Upper lobe of left lung (tissue), 6 donors: Measurements from ENCODE around the gene SETDB2. TPM values are rescaled to one million over a fixed set of nuclear protein-coding genes. Genes with fewer than 3 reads are reported as not detected.

Experiments used
- ATAC-seq, 2 donors: fragments of 200-7000 bp; cut with Tn5 transposase; one replicate each; pipeline ENCODE4 v1.9.1; 2022; ENCODE audit warnings: mild to moderate bottlenecking in 2 of 2, moderate library complexity in 2 of 2; ENCODE audit not compliant: low FRiP score in 2 of 2
- DNase-seq, 2 donors: peaks; one replicate each; pipeline ENCODE4 v3.0.0-alpha.2; 2019 to 2020
- H3K27ac ChIP-seq, 4 donors: fragments of 200-600 bp; sonication (generic); one replicate each; pipeline ENCODE4 v1.5.1; 2016 to 2019
- H3K27me3 ChIP-seq, 4 donors: fragments of 200-600 bp; sonication (generic); one replicate each; pipeline ENCODE4 v1.5.1; 2017 to 2019
- H3K36me3 ChIP-seq, 4 donors: fragments of 200-600 bp; sonication (generic); one replicate each; pipeline ENCODE4 v1.5.1; 2016 to 2019
- H3K4me1 ChIP-seq, 4 donors: fragments of 200-600 bp; sonication (generic); one replicate each; pipeline ENCODE4 v1.5.1; 2018 to 2019
- H3K4me3 ChIP-seq, 4 donors: fragments of 200-600 bp; sonication (generic); one replicate each; pipeline ENCODE4 v1.5.1; 2017 to 2019; ENCODE audit warnings: mild to moderate bottlenecking in 2 of 4, moderate library complexity in 1 of 4
- H3K9me3 ChIP-seq, 4 donors: fragments of 200-600 bp; sonication (generic); one replicate each; pipeline ENCODE4 v1.5.1; 2018 to 2019
- EP300 ChIP-seq, 4 donors: sonication (generic); formaldehyde crosslinking; IDR thresholded peaks; one replicate each; pipeline ENCODE4 v1.5.1; 2017; ENCODE audit warnings: antibody characterized with exemption in 4 of 4, control low read depth in 2 of 4
- POLR2A ChIP-seq, 4 donors: fragments of 450-650 bp; IDR thresholded peaks; one replicate each; pipeline ENCODE4 v1.5.1; 2016 to 2017; ENCODE audit warnings: antibody characterized with exemption in 4 of 4, mild to moderate bottlenecking in 2 of 4
- POLR2AphosphoS5 ChIP-seq, 2 donors: sonication (generic); formaldehyde crosslinking; IDR thresholded peaks; one replicate each; pipeline ENCODE4 v1.5.1; 2017; ENCODE audit warnings: antibody characterized with exemption in 2 of 2
- WGBS, 2 donors: methylation state at CpG; one replicate each; pipeline ENCODE4 v1.1.5; 2017 to 2018; 5-methylcytosine and 5-hydroxymethylcytosine counted together
- total RNA-seq, 6 donors: library from RNA; depleted of rRNA in 4 of 6; stranded (reverse); fragments of >200 nt in 4 of 6; gene quantifications; one replicate each; pipeline versions ENCODE4 v1.1.0 to v1.2.1, GENCODE V29; 2016 to 2021
- TF ChIP-seq, protein P1 (sequence below), 6 experiments: fragments of 450-650 bp in 4 of 6; fragments of 200-600 bp in 2 of 6; sonication (generic) in 2 of 6; IDR thresholded peaks; one replicate each; pipeline ENCODE4 v1.5.1; 2016 to 2019; ENCODE audit warnings: antibody characterized with exemption in 6 of 6
- donor health status: DM: no; HTN: no; CAD: no; lungs with moderate emphysema.
- donor health status: DM: no; HTN: yes; CAD: no; lungs with severe emphysema.

Gene SETDB2
- total RNA-seq, 6 donors from 2014 or later: 5.0 to 17.8 (median 14.1) TPM

DNA sequence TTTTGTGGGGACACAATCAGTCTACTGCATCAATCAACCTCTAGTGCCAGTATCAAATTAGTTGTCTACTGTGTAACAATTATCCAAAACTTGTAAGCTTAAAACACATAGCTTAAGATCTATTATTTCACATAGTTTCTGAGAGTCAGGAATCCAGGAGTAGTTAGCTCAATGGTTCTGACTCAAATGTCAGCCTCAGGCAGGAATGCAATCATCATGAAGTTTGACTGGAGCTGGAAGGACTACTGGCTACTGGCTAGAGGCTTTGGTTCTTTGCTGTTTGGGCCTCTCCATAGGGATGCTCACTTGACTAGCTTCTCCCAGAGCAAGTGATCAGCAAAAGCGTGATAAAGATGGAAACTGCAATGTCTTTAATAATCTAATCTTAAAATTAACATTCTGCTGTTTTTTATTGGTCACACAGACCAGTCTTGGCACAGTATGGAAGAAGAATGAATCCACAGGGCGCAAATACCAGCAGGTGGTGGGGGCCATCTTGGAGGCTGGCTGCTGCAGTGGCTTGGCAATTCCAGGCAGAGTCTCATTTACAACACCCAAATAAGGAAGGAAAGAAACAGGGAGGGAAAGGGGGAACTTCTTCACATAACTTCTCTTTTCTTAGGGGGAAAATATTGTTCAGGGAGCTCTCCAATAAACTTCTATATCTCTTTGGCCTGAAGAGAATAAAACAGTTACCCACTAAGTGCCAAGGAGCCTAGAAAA is 15.9 kb upstream of the SETDB2 start:
- ATAC-seq (peak in 1 of 2 donors; percentile 36), DNase-seq (no peak)
- Histone ChIP-seq H3K36me3 (peaks cover 0 to 5% (median 0%) of the 10 kb centered on the region in 4 donors), H3K4me1 (no peaks in the 10 kb centered on the region), H3K9me3 (no peaks in the 10 kb centered on the region), H3K27ac (no peak overlapping the region), H3K27me3 (no peaks in the 10 kb centered on the region), H3K4me3 (no peak overlapping the region)
- WGBS, 2 donors: 86 to 93% methylated on average over 2 of the region's 2 CpGs
- TF ChIP-seq POLR2AphosphoS5 (IDR thresholded peaks at IDR 0.05) (no peak), POLR2A (IDR thresholded peaks at IDR 0.05) (no peak), EP300 (IDR thresholded peaks at IDR 0.05) (no peak)
- TF ChIP-seq, protein P1, sequence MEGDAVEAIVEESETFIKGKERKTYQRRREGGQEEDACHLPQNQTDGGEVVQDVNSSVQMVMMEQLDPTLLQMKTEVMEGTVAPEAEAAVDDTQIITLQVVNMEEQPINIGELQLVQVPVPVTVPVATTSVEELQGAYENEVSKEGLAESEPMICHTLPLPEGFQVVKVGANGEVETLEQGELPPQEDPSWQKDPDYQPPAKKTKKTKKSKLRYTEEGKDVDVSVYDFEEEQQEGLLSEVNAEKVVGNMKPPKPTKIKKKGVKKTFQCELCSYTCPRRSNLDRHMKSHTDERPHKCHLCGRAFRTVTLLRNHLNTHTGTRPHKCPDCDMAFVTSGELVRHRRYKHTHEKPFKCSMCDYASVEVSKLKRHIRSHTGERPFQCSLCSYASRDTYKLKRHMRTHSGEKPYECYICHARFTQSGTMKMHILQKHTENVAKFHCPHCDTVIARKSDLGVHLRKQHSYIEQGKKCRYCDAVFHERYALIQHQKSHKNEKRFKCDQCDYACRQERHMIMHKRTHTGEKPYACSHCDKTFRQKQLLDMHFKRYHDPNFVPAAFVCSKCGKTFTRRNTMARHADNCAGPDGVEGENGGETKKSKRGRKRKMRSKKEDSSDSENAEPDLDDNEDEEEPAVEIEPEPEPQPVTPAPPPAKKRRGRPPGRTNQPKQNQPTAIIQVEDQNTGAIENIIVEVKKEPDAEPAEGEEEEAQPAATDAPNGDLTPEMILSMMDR (IDR thresholded peaks at IDR 0.05): no peak

DNA sequence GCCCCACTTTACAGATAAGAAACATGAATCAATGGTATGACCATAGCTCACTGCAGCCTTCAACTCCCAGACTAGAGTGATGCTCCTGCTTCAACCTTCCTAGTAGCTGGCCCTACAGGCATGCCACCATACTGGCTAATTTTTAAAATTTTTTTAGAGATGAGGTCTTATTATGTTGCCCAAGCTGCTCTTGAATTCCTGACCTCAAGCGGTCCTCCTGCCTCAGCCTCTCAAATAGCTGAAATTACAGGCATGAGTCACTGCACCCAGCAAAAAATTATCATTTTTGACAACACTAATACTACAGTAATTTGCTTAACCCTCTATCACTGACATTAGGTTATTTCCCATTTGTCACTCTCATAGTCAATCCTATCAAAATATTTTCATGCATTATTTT is 15.0 kb upstream of the SETDB2 start:
- no peak for ATAC-seq

DNA sequence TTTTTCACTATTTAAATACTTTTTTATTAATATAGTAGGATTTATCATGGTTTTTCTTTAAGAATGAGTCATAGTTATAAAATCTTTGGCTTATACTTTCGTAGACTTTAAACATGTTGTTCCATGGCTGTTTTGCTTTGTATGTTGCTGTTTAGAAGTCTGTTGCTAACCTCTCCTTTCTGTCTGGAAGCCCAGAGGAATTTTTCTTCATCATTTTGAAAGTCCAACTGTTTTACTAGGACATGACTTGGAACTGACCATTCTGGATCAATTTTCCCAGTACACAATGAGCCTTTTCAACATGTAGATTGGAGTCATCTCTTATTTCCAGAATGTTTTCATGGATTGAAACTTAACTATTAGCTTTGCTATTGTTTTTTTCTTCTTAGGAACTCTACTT is 8.1 kb upstream of the SETDB2 start:
- Histone ChIP-seq H3K36me3 (peaks cover 0 to 5% (median 2%) of the 10 kb centered on the region in 4 donors), H3K9me3 (no peaks in the 10 kb centered on the region), H3K4me3 (no peak overlapping the region), H3K27me3 (no peaks in the 10 kb centered on the region), H3K4me1 (no peaks in the 10 kb centered on the region), H3K27ac (no peak overlapping the region)
- ATAC-seq (peak in 1 of 2 donors; percentile 86), DNase-seq (no peak)
- 87 to 88% methylated on average over 1 of the region's 1 CpG for WGBS, 2 donors
- TF ChIP-seq, protein P1 (IDR thresholded peaks at IDR 0.05): no peak
- no peak for TF ChIP-seq EP300 (IDR thresholded peaks at IDR 0.05)
- TF ChIP-seq POLR2AphosphoS5 (IDR thresholded peaks at IDR 0.05): no peak
- no peak for TF ChIP-seq POLR2A (IDR thresholded peaks at IDR 0.05)

More for the DNA sequence above, 15.0 kb upstream of the SETDB2 start:
- no peak for DNase-seq
- H3K36me3 ChIP-seq: peaks cover 0 to 5% (median 2%) of the 10 kb centered on the region in 4 donors
- no peaks in the 10 kb centered on the region for H3K27me3 ChIP-seq
- H3K4me3 ChIP-seq: no peak overlapping the region
- no peak overlapping the region for H3K27ac ChIP-seq
- TF ChIP-seq, protein P1 (IDR thresholded peaks at IDR 0.05): no peak
- TF ChIP-seq POLR2AphosphoS5 (IDR thresholded peaks at IDR 0.05) (no peak), EP300 (IDR thresholded peaks at IDR 0.05) (no peak), POLR2A (IDR thresholded peaks at IDR 0.05) (no peak)
- 88 to 90% methylated on average over 1 of the region's 1 CpG for WGBS, 2 donors
- no peaks in the 10 kb centered on the region for H3K4me1 ChIP-seq
- H3K9me3 ChIP-seq: no peaks in the 10 kb centered on the region

DNA sequence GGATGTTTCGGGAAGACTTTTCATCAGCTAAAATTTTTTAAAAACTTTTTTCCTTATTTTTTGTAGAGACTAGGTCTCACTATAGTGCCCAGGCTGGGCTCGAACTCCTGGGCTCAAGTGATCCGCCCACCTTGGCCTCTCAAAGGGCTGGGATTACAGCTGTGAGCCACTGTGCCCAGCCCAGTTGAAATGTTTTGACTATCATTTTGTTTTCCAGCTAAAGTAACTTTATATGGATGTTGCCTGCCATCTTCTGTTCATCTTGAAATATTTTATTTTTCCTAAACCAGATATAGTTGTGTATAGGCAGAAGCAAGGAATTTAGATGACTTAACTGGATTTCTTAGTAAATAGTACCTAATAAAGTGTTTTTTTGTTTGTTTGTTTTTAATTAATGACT is 7.2 kb upstream of the SETDB2 start:
- no peak overlapping the region for H3K27ac ChIP-seq
- 61 to 84% methylated on average over 3 of the region's 3 CpGs for WGBS, 2 donors
- peaks cover 0 to 5% (median 2%) of the 10 kb centered on the region in 4 donors for H3K36me3 ChIP-seq
- H3K4me3 ChIP-seq: no peak overlapping the region
- DNase-seq (no peak), ATAC-seq (peak in 1 of 2 donors; percentile 89)
- H3K9me3 ChIP-seq: no peaks in the 10 kb centered on the region
- H3K27me3 ChIP-seq: no peaks in the 10 kb centered on the region
- TF ChIP-seq EP300 (IDR thresholded peaks at IDR 0.05) (no peak), POLR2AphosphoS5 (IDR thresholded peaks at IDR 0.05) (no peak), POLR2A (IDR thresholded peaks at IDR 0.05) (no peak)
- TF ChIP-seq, protein P1 (IDR thresholded peaks at IDR 0.05): peak in 4 of 6 experiments; percentile 11 to 29 (median 21)
- H3K4me1 ChIP-seq: no peaks in the 10 kb centered on the region

DNA sequence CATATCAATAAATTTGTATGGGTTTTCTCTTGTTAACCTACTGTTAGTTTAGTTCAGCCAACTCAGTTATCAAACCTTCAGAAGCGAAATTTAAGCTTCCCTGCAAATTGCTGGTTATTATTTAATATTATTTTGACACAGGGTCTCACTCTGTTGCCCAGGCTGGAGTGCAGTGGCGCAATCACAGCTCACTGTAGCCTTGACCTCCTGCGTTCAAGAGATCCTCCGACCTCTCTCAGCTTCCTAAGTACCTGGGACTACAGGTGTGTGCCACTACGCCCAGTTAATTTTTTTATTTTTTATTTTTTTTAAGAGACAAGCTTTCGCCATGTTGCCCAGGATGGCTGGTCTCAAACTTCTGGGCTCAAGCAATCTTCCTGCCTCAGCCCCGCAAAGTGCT is 6.4 kb upstream of the SETDB2 start:
- Histone ChIP-seq H3K27ac (no peak overlapping the region), H3K9me3 (no peaks in the 10 kb centered on the region), H3K4me1 (no peaks in the 10 kb centered on the region), H3K4me3 (no peak overlapping the region), H3K36me3 (peaks cover 0 to 4% (median 2%) of the 10 kb centered on the region in 4 donors), H3K27me3 (no peaks in the 10 kb centered on the region)
- TF ChIP-seq POLR2A (IDR thresholded peaks at IDR 0.05) (no peak), POLR2AphosphoS5 (IDR thresholded peaks at IDR 0.05) (no peak), EP300 (IDR thresholded peaks at IDR 0.05) (no peak)
- TF ChIP-seq, protein P1 (IDR thresholded peaks at IDR 0.05): no peak
- ATAC-seq (no peak), DNase-seq (peak in 1 of 2 donors; percentile 50)
- 80 to 85% methylated on average over 7 of the region's 7 CpGs for WGBS, 2 donors
